HG02678 (cell line): ENCODE data around the gene ZIC2.
"Not testable (repeated sequence)": the region's sequence is repeated elsewhere in the genome, so short reads cannot be mapped to it uniquely, and the experiment has no call there.

Experiments
- ATAC-seq: cut with Tn5 transposase; IDR thresholded peaks from one replicate; pipeline ENCODE4 v1.9.1; 2021; ENCODE audit warnings: mild to moderate bottlenecking, moderate library complexity; ENCODE audit not compliant: unreplicated experiment

The ZIC2 gene

GRCh38 chr13:99981735-99982035 is at the start of gene ZIC2:
Gene ZIC2 (plus strand): TSS chr13:99981784. CDS start chr13:99982065, 281 bp downstream.
- ATAC-seq = no peak

DNA sequence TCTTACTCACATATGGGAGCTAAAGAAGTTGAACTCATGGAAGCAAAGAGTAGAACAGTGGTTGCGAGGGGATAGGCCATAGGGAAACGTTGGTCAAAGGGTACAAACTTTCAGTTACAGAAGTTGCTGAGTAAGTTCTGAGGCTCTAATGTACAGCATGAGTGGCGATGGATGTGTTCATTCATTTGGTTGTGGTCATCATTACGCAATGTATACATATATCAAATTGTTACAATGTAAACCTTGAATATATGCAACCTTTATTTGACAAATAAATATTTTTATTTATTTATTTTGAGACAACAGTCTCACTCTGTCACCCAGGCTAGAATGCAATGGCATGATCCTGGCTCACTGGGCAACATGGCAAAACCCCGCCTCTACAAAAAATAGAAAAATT is 48.7 kb upstream of the ZIC2 start:
- ATAC-seq = no peak

DNA sequence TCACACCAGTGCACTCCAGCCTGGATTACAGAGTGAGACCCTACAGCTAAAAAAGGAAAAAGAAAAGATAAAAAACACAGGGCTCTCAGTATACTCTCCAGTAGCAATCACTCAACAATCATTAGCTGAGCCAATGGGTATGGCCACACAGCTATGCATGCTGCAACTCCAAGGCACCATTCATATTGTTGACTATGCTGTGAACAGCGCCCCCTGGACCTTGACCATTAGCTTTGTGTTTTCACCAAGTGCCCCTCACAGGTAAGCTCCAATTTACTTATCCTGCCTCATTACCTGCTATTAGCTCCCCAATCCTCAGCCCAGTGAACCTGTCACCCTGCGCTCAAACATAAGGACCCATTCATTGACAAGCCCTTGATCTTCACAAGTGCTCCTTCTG is 45.8 kb upstream of the ZIC2 start:
- ATAC-seq = no peak

- no peak for ATAC-seq
Measured at GRCh38 chr13:99938635-99939034, 42.9 kb upstream of the ZIC2 start.

DNA sequence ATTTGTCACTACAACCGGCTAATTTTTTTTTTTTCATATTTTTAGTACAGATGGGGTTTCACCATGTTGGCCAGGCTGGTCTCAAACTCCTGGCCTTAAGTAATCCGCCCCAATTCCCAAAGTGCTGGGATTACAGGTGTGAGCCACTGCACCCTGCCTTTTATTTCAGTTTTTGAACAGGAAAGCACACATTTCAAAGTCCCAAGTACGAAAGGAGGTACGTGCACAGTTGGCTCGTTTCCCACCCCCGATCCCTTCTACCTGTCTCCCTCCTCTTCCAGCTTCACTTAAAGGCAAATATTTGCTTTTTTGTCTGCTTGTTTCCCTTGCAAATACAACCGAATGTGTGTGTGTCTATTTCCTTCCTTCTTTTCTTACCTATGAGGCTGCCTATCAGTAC is 40.5 kb upstream of the ZIC2 start:
- no peak for ATAC-seq

GRCh38 chr13:99941911-99942310 is 39.7 kb upstream of the ZIC2 start:
- ATAC-seq = no peak

GRCh38 chr13:99944102-99944501 is 37.5 kb upstream of the ZIC2 start:
- no peak for ATAC-seq

- ATAC-seq = no peak
Measured at GRCh38 chr13:99944606-99945005, 37.0 kb upstream of the ZIC2 start.

DNA sequence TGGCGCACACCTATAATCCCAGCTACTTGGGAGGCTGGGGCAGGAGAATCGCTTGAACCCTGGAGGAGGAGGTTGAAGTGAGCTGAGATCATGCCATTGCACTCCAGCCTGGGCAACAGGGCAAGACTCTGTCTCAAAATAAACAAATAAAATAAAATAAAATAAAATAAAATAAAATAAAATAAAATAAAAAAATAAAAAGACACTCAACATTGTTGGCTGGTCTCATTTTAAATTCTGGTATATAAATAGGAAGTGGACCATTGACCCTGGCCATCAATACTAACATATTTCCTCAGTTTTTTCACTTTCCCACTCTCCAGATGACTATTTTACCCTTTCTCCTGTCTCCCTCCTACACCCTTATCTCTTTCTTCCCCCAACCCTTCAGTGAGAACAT is 36.1 kb upstream of the ZIC2 start:
- ATAC-seq = not testable (repeated sequence)

DNA sequence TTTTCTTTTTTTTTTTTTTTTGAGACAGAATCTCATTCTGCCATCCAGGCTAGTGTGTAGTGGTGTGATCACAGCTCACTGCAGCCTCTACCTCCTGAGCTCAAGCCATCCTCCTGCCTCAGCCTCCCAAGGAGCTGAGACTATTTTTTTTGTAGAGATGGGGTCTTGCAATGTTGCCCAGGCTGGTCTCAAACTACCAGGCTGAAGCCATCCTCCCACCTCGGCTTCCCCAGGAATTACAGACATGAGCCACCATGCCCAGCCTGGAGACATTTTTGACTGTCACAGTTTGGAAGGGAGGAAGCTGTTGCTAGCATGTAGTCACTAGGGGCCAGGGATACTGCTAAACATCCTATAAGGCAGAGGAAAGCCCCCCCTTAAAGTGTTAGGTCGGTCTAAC is 33.9 kb upstream of the ZIC2 start:
- no peak for ATAC-seq

DNA sequence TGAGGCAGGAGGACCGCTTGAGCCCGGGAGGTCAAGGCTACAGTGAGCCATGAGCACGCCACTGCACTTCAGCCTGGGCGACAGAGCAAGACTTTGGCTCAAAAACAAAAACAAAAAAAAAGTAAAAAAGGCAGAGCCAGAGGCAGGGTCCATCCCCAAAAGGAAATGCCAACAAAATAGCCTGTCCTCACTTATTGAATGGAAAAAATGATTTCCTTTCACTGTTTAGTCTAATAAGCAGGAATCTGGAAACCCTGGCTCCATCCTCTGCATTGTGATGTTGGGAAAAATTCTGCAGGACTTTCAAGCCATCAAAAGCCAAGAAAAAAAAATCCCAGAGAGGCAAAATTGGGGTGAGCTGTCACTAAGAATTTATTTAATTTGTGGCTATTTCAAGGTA is 33.2 kb upstream of the ZIC2 start:
- ATAC-seq = no peak

DNA sequence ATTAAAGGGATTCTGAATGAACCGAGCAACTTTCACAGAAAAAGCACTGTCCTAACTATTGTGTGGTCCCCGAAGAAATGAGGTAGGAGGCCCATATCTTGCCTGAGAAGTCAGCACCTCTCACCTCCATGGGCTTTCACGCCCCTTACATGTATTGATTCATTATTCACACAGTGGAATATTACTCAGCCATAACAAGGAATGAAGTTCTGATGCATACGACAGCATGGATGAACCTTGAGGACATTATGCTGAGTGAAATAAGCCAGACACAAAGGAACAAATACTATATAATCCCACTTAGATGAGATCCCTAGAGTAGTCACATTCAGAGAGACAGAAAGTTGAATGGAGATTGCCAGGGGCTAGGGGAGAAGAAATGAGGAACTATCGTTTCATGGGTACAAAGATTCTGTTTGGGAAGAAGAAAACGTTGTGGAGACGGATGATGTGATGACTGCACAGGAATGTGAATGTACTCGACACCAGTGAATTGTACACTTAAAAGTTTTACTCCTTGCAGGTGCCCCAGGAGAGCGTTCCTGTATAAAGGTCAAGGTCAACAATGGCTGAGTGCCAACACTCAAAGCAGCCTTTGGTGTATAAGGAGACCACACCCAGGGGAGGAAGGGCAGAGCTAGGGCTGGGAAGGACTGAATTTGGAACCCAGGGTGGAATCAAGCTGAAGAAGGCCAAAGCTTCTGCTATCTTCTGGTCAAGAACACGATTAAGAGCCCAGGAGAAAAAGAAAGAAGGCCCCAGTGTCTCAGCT is 32.5 kb upstream of the ZIC2 start:
- ATAC-seq = no peak

GRCh38 chr13:99949679-99950413 is 31.7 kb upstream of the ZIC2 start:
- ATAC-seq = no peak

GRCh38 chr13:99951666-99952065 is 29.9 kb upstream of the ZIC2 start:
- ATAC-seq = not testable (repeated sequence)

DNA sequence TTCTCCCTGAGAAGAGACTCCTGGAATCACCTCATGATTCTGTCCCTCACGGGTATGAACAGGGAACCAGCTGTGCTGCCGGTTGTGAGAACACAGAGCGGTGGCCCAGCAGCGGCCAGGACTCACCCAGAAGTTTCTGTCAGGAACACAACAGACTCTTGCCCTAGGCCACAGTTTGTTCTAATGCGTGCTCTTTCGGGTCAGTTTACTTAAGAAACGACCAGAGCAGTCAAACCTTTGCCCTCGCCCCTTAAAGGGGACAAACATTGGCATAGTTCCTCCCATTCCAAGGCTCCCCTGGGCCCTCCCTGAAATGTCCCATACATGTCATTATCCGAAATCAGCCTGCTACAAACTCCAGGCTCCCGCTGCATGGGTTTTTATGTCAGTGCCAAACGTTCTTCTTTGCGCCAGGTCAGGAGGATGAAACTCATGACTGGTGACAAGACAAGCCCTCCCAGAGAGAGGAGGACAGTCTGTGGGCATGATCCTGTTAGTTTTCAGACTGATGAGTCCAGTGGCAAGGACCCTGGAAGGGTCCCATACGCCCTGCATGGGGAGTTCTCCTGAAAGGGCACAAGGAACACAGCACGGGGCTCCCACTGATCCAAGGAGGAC is 28.3 kb upstream of the ZIC2 start:
- no peak for ATAC-seq

DNA sequence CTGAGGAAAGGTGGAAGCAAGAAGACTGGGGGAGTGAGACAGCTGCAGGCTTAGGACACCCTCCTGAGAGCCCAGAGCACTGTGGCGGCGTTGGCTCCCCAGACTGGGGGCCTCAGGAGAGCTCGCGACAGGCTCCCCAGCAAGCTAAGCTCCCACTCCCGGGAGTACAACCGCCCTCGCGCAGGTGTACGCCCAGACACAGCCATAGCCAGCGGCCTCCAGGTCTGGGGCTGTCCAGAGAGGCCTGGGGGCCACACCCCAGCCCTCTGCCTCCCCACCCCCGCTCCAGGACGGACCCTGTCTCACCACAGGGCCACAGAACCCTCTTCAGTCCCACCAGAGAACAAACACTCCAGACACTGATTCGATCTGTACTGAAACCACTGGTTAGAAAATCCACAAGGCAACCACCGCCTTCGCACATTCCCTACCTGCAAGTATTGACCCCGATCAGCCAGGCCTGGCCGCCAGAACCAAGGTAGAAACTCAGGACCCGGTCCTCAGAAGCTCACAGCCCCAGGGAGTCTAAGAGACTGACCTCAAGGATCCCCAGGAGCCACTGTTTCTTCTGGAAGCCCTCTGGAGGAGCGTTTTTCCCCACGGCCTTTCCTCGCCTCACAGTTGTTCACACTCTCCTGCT is 26.4 kb upstream of the ZIC2 start:
- ATAC-seq = no peak

GRCh38 chr13:99955747-99956472 is 25.7 kb upstream of the ZIC2 start:
- no peak for ATAC-seq

GRCh38 chr13:99956473-99957349 is 24.9 kb upstream of the ZIC2 start:
- no peak for ATAC-seq

DNA sequence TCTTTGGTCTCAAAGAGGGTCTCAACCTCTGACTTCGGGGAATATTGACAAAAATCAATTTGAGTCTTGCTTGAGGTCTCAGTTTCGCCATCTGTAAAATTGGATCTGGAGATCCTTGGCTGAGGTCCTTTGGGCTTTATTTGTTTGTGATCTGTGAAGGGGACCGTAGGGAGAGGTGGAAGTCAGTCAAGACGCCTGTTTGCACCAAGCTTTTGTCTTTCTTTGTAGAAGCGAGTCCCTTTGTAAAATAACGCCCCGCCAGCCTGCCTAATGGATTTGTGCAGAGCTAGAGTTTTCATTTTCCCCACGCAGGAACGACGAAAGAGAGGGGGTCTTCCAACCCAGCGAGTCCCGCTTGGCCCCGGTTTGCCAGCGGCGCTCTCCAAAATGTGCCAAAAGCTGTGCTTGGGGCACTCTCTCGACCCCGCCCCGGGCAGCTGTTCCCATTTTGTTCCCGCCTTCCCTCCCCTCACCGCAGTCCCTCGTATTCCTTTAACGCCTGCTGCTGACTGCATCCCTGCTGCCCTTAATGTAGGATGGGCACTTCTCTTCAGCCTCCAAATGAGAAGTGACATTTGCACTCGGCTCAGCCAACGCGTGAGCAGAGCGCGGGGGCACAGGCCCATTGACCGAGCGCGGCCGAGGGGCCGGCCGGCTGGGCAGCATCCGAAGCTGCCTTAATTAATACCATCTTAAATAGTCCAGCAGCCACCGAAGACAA is 23.0 kb upstream of the ZIC2 start:
- no peak for ATAC-seq
